Keratinocyte (primary cell): Measurements from ENCODE around the gene MYO1D. TPM values are rescaled to one million over a fixed set of nuclear protein-coding genes. Genes with fewer than 3 reads are reported as not detected.
"Not testable (repeated sequence)": the region's sequence is repeated elsewhere in the genome, so short reads cannot be mapped to it uniquely, and the experiment has no call there.

ENCODE experiments used
- DNase-seq: peaks from one replicate; pipeline ENCODE4 v3.0.0-alpha.2; 2011; ENCODE audit warnings: low read depth, missing footprints, low spot score
- FAIRE-seq: peaks from 2 replicates; lab custom pipeline; 2011; peaks lifted over from hg19 to GRCh38; lab: Jason Lieb, UNC
- H2AFZ ChIP-seq: 2 replicates; pipeline ENCODE4 v1.6.0; 2012; ENCODE audit warnings: low read length, control low read depth, inconsistent platforms; ENCODE audit not compliant: control insufficient read depth
- H3K27ac ChIP-seq: 2 replicates; pipeline ENCODE4 v1.5.1; 2011; ENCODE audit warnings: low read length; ENCODE audit not compliant: control insufficient read depth, insufficient read depth
- H3K27me3 ChIP-seq: 3 replicates; pipeline ENCODE4 v1.6.0; 2011; ENCODE audit warnings: low read length; ENCODE audit not compliant: control insufficient read depth, insufficient read depth; ENCODE audit errors: extremely low read depth
- H3K36me3 ChIP-seq, 2 experiments: 2 replicates in 1 of 2; 3 replicates in 1 of 2; pipeline ENCODE4 v1.5.1; 2011; ENCODE audit warnings: low read length in 2 of 2, mild to moderate bottlenecking in 1 of 2; ENCODE audit not compliant: control insufficient read depth in 2 of 2, insufficient read depth in 2 of 2; ENCODE audit errors: extremely low read depth in 1 of 2
- H3K4me1 ChIP-seq: 3 replicates; pipeline ENCODE4 v1.5.1; 2011; ENCODE audit warnings: low read length; ENCODE audit not compliant: control insufficient read depth, insufficient read depth; ENCODE audit errors: extremely low read depth
- H3K4me2 ChIP-seq: 3 replicates; pipeline ENCODE4 v1.6.0; 2011; ENCODE audit warnings: low read depth, low read length; ENCODE audit not compliant: control insufficient read depth, insufficient read depth; ENCODE audit errors: extremely low read depth
- H3K4me3 ChIP-seq, 3 experiments: fragments of 200-600 bp in 1 of 3; sonication (generic) in 1 of 3; 2 replicates in 2 of 3; 3 replicates in 1 of 3; pipeline ENCODE4 v1.5.1; 2011 to 2016; ENCODE audit warnings: low read length in 3 of 3, mild to moderate bottlenecking in 3 of 3, control low read depth in 2 of 3, inconsistent platforms in 1 of 3, low read depth in 1 of 3, mixed read lengths in 1 of 3, mixed run types in 1 of 3, moderate library complexity in 1 of 3; ENCODE audit not compliant: control insufficient read depth in 2 of 3, insufficient read depth in 2 of 3; ENCODE audit errors: extremely low read depth in 1 of 3
- H3K79me2 ChIP-seq: 2 replicates; pipeline ENCODE4 v1.6.0; 2012; ENCODE audit warnings: low read length; ENCODE audit not compliant: control insufficient read depth, insufficient read depth
- H3K9ac ChIP-seq: 3 replicates; pipeline ENCODE4 v1.6.0; 2011; ENCODE audit warnings: low read length; ENCODE audit not compliant: control insufficient read depth, insufficient read depth; ENCODE audit errors: extremely low read depth
- H3K9me1 ChIP-seq: 3 replicates; pipeline ENCODE4 v1.6.0; 2011; ENCODE audit warnings: low read length; ENCODE audit not compliant: control insufficient read depth, insufficient read depth; ENCODE audit errors: extremely low read depth
- H3K9me3 ChIP-seq: 2 replicates; pipeline ENCODE4 v1.5.1; 2012; ENCODE audit warnings: low read depth, low read length; ENCODE audit not compliant: control insufficient read depth
- H4K20me1 ChIP-seq: 3 replicates; pipeline ENCODE4 v1.6.0; 2011; ENCODE audit warnings: low read length; ENCODE audit not compliant: control insufficient read depth, insufficient read depth; ENCODE audit errors: extremely low read depth
- CTCF ChIP-seq, 3 experiments: IDR thresholded peaks in 1 of 3; conservative IDR thresholded peaks in 1 of 3; optimal IDR thresholded peaks in 1 of 3; 2 replicates in 2 of 3; 3 replicates in 1 of 3; pipeline versions ENCODE3 to v1.5.1; 2011; ENCODE audit warnings: low read length in 3 of 3, mild to moderate bottlenecking in 3 of 3, moderate library complexity in 2 of 3, control low read depth in 1 of 3, inconsistent platforms in 1 of 3; ENCODE audit not compliant: insufficient read depth in 2 of 3; ENCODE audit errors: extremely low read depth in 1 of 3
- EZH2 ChIP-seq: IDR thresholded peaks from one replicate; pipeline ENCODE4 v1.6.1; 2012; ENCODE audit warnings: inconsistent platforms, mild to moderate bottlenecking, low read length, moderate library complexity
- dilution Hi-C: fragments of 300-500 bp; cut with MboI; formaldehyde crosslinking; loops from one replicate; pipeline ENCODE4 v1.7.0; 2020; ENCODE audit warnings: low sequenced_read_pairs; ENCODE audit not compliant: extremely low pct_ligation_motif_present
- polyA plus RNA-seq, 5 experiments: library from polyadenylated mRNA; depleted of rRNA in 3 of 5; stranded (reverse) in 3 of 5; stranded (forward) in 1 of 5; unstranded in 1 of 5; fragments of >200 nt; gene quantifications; 1 replicate in 1 of 5; 2 replicates in 3 of 5; 3 replicates in 1 of 5; pipeline versions ENCODE4 v1.2.1 to v1.2.3, GENCODE V29; 2011 to 2012; ENCODE audit warnings: missing spikeins in 2 of 5, low read depth in 1 of 5, low replicate concordance in 1 of 5

Gene MYO1D
- polyA plus RNA-seq, 1 donor (not counting 4 experiments of a cell fraction or from before 2014, with no cell fraction given) = 33.7 TPM

DNA sequence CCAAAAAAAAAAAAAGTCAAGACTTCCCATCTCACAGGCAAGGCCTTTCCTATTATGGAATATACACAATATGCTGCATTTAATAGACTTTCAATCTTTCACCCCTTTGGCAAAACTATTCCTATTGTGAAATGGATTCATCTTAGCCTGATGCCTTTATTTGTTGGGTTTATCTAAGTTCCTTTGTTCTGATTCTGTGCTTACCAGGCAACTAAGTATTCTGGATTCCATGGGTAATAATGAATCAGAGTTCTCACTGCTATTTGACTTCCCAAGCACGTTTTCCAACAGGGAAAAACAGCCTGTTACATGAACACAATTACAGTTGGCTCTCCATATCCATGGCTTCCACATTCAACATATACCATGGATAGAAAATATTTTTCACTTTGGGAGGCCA lies 135.5 kb downstream of the MYO1D start:
- FAIRE-seq (no peak), DNase-seq (no peak)
- Histone ChIP-seq H3K4me1 (peaks cover 10% of the 10 kb centered on the region), H2AFZ (no peak overlapping the region), H3K9me1 (no peaks in the 10 kb centered on the region), H3K79me2 (no peaks in the 10 kb centered on the region), H3K27me3 (no peaks in the 10 kb centered on the region), H3K9ac (no peak overlapping the region), H3K9me3 (no peaks in the 10 kb centered on the region), H4K20me1 (no peaks in the 10 kb centered on the region), H3K27ac (no peak overlapping the region), H3K36me3 (peaks cover 0 to 6% of the 10 kb centered on the region in 2 experiments), H3K4me3 (no peak overlapping the region), H3K4me2 (no peak overlapping the region)
- dilution Hi-C loops = no loop called here
- TF ChIP-seq CTCF (optimal IDR thresholded peaks at IDR 0.05 in 1 of 3, IDR thresholded peaks at IDR 0.05 in 1 of 3, conservative IDR thresholded peaks at IDR 0.05 in 1 of 3; ENCODE audit: extremely low read depth in 1 of 3, insufficient read depth in 2 of 3, low read length in 3 of 3) (no peak), EZH2 (no peak)

GRCh38 chr17:32739722-32740121 lies 137.2 kb downstream of the MYO1D start:
- FAIRE-seq (no peak), DNase-seq (no peak)
- H3K27ac ChIP-seq = no peak overlapping the region
- dilution Hi-C loops = no loop called here
- no peak for TF ChIP-seq CTCF (optimal IDR thresholded peaks at IDR 0.05 in 1 of 3, IDR thresholded peaks at IDR 0.05 in 1 of 3, conservative IDR thresholded peaks at IDR 0.05 in 1 of 3; ENCODE audit: extremely low read depth in 1 of 3, insufficient read depth in 2 of 3, low read length in 3 of 3)
- no peak for TF ChIP-seq EZH2
- H3K9ac ChIP-seq = no peak overlapping the region
- no peak overlapping the region for H2AFZ ChIP-seq
- no peaks in the 10 kb centered on the region for H3K79me2 ChIP-seq
- no peaks in the 10 kb centered on the region for H3K27me3 ChIP-seq
- no peaks in the 10 kb centered on the region for H3K9me1 ChIP-seq
- H4K20me1 ChIP-seq = no peaks in the 10 kb centered on the region
- H3K9me3 ChIP-seq = no peaks in the 10 kb centered on the region
- H3K4me3 ChIP-seq = no peak overlapping the region
- H3K36me3 ChIP-seq = peaks cover 0 to 4% of the 10 kb centered on the region in 2 experiments
- H3K4me1 ChIP-seq = peaks cover 4% of the 10 kb centered on the region
- H3K4me2 ChIP-seq = no peak overlapping the region

GRCh38 chr17:32739151-32739550 lies 137.8 kb downstream of the MYO1D start:
- H3K4me2 ChIP-seq, H4K20me1 ChIP-seq, H3K9ac ChIP-seq, H3K27ac ChIP-seq, H3K79me2 ChIP-seq, H3K36me3 ChIP-seq, H3K27me3 ChIP-seq, H2AFZ ChIP-seq, H3K4me1 ChIP-seq, H3K4me3 ChIP-seq, dilution Hi-C loops, H3K9me3 ChIP-seq, H3K9me1 ChIP-seq, FAIRE-seq, DNase-seq: not testable (repeated sequence)
